ENCODE results near the gene LHX2. TPM values are rescaled to one million over a fixed set of nuclear protein-coding genes. Genes with fewer than 3 reads are reported as not detected.
"Not testable (repeated sequence)": the region's sequence is repeated elsewhere in the genome, so short reads cannot be mapped to it uniquely, and the experiment has no call there.

The LHX2 gene
- total RNA-seq, 1 donor from 2014 or later = not detected

GRCh38 chr9:123983047-123983446 is 28.5 kb upstream of the LHX2 start:
- H3K27me3 ChIP-seq (ENCODE audit: control insufficient read depth, insufficient read depth, low read length) = no peaks in the 10 kb centered on the region
- TF ChIP-seq CTCF (IDR thresholded peaks at IDR 0.05; ENCODE audit: insufficient read depth, low read length, severe bottlenecking) = no peak
- H3K4me3 ChIP-seq (ENCODE audit: low read depth, low read length) = no peak overlapping the region
- no peaks in the 10 kb centered on the region for H3K36me3 ChIP-seq (ENCODE audit: control insufficient read depth, insufficient read depth, low read length)
- FAIRE-seq (no peak), DNase-seq (ENCODE audit: low read depth) (no peak)

- peaks cover 2% of the 10 kb centered on the region for H3K27me3 ChIP-seq (ENCODE audit: control insufficient read depth, insufficient read depth, low read length)
- no peak for FAIRE-seq
- TF ChIP-seq CTCF (IDR thresholded peaks at IDR 0.05; ENCODE audit: insufficient read depth, low read length, severe bottlenecking) = no peak
Observed at GRCh38 chr9:123984802-123985201, 26.8 kb upstream of the LHX2 start.

GRCh38 chr9:123985869-123986268 is 25.7 kb upstream of the LHX2 start:
- TF ChIP-seq CTCF (IDR thresholded peaks at IDR 0.05; ENCODE audit: insufficient read depth, low read length, severe bottlenecking) = no peak
- no peak for FAIRE-seq
- DNase-seq (ENCODE audit: low read depth) = no peak
- no peaks in the 10 kb centered on the region for H3K36me3 ChIP-seq (ENCODE audit: control insufficient read depth, insufficient read depth, low read length)
- H3K4me3 ChIP-seq (ENCODE audit: low read depth, low read length) = no peak overlapping the region
- H3K27me3 ChIP-seq (ENCODE audit: control insufficient read depth, insufficient read depth, low read length) = peaks cover 2% of the 10 kb centered on the region

More at GRCh38 chr9:123984802-123985201, 26.8 kb upstream of the LHX2 start:
- H3K4me3 ChIP-seq (ENCODE audit: low read depth, low read length) = no peak overlapping the region
- no peak for DNase-seq (ENCODE audit: low read depth)
- H3K36me3 ChIP-seq (ENCODE audit: control insufficient read depth, insufficient read depth, low read length) = no peaks in the 10 kb centered on the region

- Histone ChIP-seq H3K36me3 (ENCODE audit: control insufficient read depth, insufficient read depth, low read length) (no peaks in the 10 kb centered on the region), H3K27me3 (ENCODE audit: control insufficient read depth, insufficient read depth, low read length) (peaks cover 5% of the 10 kb centered on the region), H3K4me3 (ENCODE audit: low read depth, low read length) (no peak overlapping the region)
- TF ChIP-seq CTCF (IDR thresholded peaks at IDR 0.05; ENCODE audit: insufficient read depth, low read length, severe bottlenecking) = no peak
- DNase-seq (ENCODE audit: low read depth) (no peak), FAIRE-seq (no peak)
Observed at GRCh38 chr9:123990427-123990826, 21.1 kb upstream of the LHX2 start.

GRCh38 chr9:123992679-123993078 is 18.9 kb upstream of the LHX2 start:
- not testable (repeated sequence) for FAIRE-seq; DNase-seq (ENCODE audit: low read depth); H3K4me3 ChIP-seq (ENCODE audit: low read depth, low read length); H3K36me3 ChIP-seq (ENCODE audit: control insufficient read depth, insufficient read depth, low read length)
- H3K27me3 ChIP-seq (ENCODE audit: control insufficient read depth, insufficient read depth, low read length) = peaks cover 16% of the 10 kb centered on the region

- no peak for FAIRE-seq
- peaks cover 45% of the 10 kb centered on the region for H3K27me3 ChIP-seq (ENCODE audit: control insufficient read depth, insufficient read depth, low read length)
- no peak overlapping the region for H3K4me3 ChIP-seq (ENCODE audit: low read depth, low read length)
- TF ChIP-seq CTCF (IDR thresholded peaks at IDR 0.05; ENCODE audit: insufficient read depth, low read length, severe bottlenecking) = no peak
- H3K36me3 ChIP-seq (ENCODE audit: control insufficient read depth, insufficient read depth, low read length) = no peaks in the 10 kb centered on the region
- peak; percentile 8 for DNase-seq (ENCODE audit: low read depth)
Observed at GRCh38 chr9:123996731-123997421, 14.7 kb upstream of the LHX2 start.

All from bronchial epithelial cell (primary cell).